ENCODE results near the gene PACRG. TPM values are rescaled to one million over a fixed set of nuclear protein-coding genes. Genes with fewer than 3 reads are reported as not detected.

Gene PACRG
- polyA plus RNA-seq, 1 donor from 2014 or later, result 16.6 TPM

DNA sequence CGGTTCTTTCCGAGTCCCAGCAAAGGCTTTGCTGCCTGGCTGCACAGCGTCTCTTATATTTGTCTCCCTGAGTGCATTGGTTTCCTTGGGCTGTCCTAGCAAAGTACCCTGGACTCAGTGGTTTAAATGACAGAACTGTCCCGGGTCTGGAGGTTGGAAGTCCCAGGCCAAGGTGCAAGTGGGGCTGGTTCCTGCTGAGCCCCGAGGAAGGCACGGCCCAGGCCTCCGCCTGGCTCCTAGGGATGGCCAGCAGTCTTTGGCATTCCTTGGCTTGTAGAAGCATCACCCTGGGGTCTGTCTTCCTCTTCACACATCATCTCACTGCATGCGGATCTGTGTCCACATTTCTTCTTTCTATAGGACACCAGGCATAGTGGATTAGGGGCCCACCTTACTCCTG, 621.9 kb downstream of the PACRG start:
- Histone ChIP-seq H3K9me3 (ENCODE audit: low read length) (no peaks in the 10 kb centered on the region), H3K9ac (ENCODE audit: low read length) (no peak overlapping the region), H3F3A (ENCODE audit: insufficient read depth, low read length, poor library complexity, severe bottlenecking) (no peaks in the 10 kb centered on the region), H3K79me2 (replicated peaks; ENCODE audit: insufficient read depth, low read length) (no peaks in the 10 kb centered on the region), H2AFZ (ENCODE audit: low read depth, low read length) (no peak overlapping the region), H3K9me2 (ENCODE audit: insufficient read depth, low read length) (no peaks in the 10 kb centered on the region), H3K27ac (ENCODE audit: low read length) (no peak overlapping the region), H3K27me3 (ENCODE audit: insufficient read depth, low read depth, low read length) (no peaks in the 10 kb centered on the region), H4K20me1 (ENCODE audit: insufficient read depth) (no peaks in the 10 kb centered on the region), H3K4me3 (ENCODE audit: low read length) (no peak overlapping the region), H3K36me3 (ENCODE audit: insufficient read depth, low read length) (no peaks in the 10 kb centered on the region), H3K4me2 (ENCODE audit: low read length) (no peak overlapping the region)
- TF ChIP-seq REST (IDR thresholded peaks at IDR 0.05; ENCODE audit: borderline replicate concordance), result no peak

DNA sequence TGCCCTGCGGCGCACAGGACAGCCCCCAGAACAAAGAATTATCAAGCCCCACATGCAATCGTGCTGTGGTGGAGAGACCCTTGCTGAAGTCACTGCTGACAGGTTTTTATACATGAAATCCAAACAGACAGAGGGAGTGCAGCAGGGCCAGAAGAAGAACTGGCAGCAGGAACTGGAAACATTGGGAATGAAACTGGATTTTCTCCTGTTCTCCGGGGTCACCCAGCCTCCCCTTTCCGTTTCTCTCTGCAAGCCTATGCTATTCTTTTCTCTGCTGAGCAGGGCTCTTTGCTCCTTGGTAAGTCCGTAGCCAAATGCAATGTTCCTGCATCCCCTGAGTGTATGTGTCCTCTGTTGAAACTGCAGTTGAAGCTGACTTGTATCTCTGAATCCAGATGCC, 623.2 kb downstream of the PACRG start:
- no peak overlapping the region for H3K9ac ChIP-seq (ENCODE audit: low read length)
- H3K27ac ChIP-seq (ENCODE audit: low read length), result no peak overlapping the region

More for the DNA sequence above, 623.2 kb downstream of the PACRG start:
- no peak overlapping the region for H3K4me2 ChIP-seq (ENCODE audit: low read length)
- no peak overlapping the region for H3K4me3 ChIP-seq (ENCODE audit: low read length)
- H3K36me3 ChIP-seq (ENCODE audit: insufficient read depth, low read length), result no peaks in the 10 kb centered on the region
- no peaks in the 10 kb centered on the region for H3K9me2 ChIP-seq (ENCODE audit: insufficient read depth, low read length)
- H3F3A ChIP-seq (ENCODE audit: insufficient read depth, low read length, poor library complexity, severe bottlenecking), result no peaks in the 10 kb centered on the region
- H3K79me2 ChIP-seq (replicated peaks; ENCODE audit: insufficient read depth, low read length), result no peaks in the 10 kb centered on the region
- H3K27me3 ChIP-seq (ENCODE audit: insufficient read depth, low read depth, low read length), result no peaks in the 10 kb centered on the region
- TF ChIP-seq REST (IDR thresholded peaks at IDR 0.05; ENCODE audit: borderline replicate concordance) (no peak), SMC3 (conservative IDR thresholded peaks at IDR 0.05; ENCODE audit: poor library complexity) (no peak), MXI1 (conservative IDR thresholded peaks at IDR 0.05; ENCODE audit: poor library complexity, severe bottlenecking) (no peak), POLR2AphosphoS5 (IDR thresholded peaks at IDR 0.05) (no peak), EP300 (conservative IDR thresholded peaks at IDR 0.05; ENCODE audit: poor library complexity, severe bottlenecking) (no peak), RAD21 (conservative IDR thresholded peaks at IDR 0.05) (no peak), EZH2 (IDR thresholded peaks at IDR 0.05; ENCODE audit: borderline replicate concordance, insufficient read depth, low read length, poor library complexity, severe bottlenecking) (no peak), TAF1 (IDR thresholded peaks at IDR 0.05; ENCODE audit: low read depth) (no peak)
- TF ChIP-seq, protein P1, sequence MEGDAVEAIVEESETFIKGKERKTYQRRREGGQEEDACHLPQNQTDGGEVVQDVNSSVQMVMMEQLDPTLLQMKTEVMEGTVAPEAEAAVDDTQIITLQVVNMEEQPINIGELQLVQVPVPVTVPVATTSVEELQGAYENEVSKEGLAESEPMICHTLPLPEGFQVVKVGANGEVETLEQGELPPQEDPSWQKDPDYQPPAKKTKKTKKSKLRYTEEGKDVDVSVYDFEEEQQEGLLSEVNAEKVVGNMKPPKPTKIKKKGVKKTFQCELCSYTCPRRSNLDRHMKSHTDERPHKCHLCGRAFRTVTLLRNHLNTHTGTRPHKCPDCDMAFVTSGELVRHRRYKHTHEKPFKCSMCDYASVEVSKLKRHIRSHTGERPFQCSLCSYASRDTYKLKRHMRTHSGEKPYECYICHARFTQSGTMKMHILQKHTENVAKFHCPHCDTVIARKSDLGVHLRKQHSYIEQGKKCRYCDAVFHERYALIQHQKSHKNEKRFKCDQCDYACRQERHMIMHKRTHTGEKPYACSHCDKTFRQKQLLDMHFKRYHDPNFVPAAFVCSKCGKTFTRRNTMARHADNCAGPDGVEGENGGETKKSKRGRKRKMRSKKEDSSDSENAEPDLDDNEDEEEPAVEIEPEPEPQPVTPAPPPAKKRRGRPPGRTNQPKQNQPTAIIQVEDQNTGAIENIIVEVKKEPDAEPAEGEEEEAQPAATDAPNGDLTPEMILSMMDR (IDR thresholded peaks at IDR 0.05; ENCODE audit: poor library complexity, severe bottlenecking), result no peak
- no peaks in the 10 kb centered on the region for H4K20me1 ChIP-seq (ENCODE audit: insufficient read depth)
- no peaks in the 10 kb centered on the region for H3K9me3 ChIP-seq (ENCODE audit: low read length)
- no peak overlapping the region for H2AFZ ChIP-seq (ENCODE audit: low read depth, low read length)

All from neural cell (in vitro differentiated cells).